ENCODE data around the gene CASP6. TPM values are rescaled to one million over a fixed set of nuclear protein-coding genes. Genes with fewer than 3 reads are reported as not detected.

Gene CASP6
- total RNA-seq, 3 donors from 2014 or later (not counting 1 experiment from before 2014, with no cell fraction given): 3.4 to 6.0 (median 4.8) TPM

- ATAC-seq: no peak
- WGBS (ENCODE audit: insufficient coverage): 96% methylated on average over 2 of the region's 3 CpGs
- Histone ChIP-seq H3K4me3 (ENCODE audit: low read length) (no peak overlapping the region), H3K27me3 (ENCODE audit: control insufficient read depth, insufficient read depth, low read length) (no peaks in the 10 kb centered on the region), H3K9me3 (ENCODE audit: control insufficient read depth, insufficient read depth, low read length) (no peaks in the 10 kb centered on the region), H3K36me3 (ENCODE audit: control insufficient read depth, insufficient read depth, low read length) (peaks cover 22% of the 10 kb centered on the region), H3K4me1 (ENCODE audit: control insufficient read depth, insufficient read depth, low read length) (no peaks in the 10 kb centered on the region), H3K27ac (ENCODE audit: low read length) (no peak overlapping the region)
- H3K27ac Mint-ChIP-seq: no peak overlapping the region
- H3K4me3 Mint-ChIP-seq: no peak overlapping the region
- H3K27me3 Mint-ChIP-seq (ENCODE audit: low read depth in 2 of 2): no peaks in the 10 kb centered on the region
- no peaks in the 10 kb centered on the region for H3K4me1 Mint-ChIP-seq
- no peaks in the 10 kb centered on the region for H3K36me3 Mint-ChIP-seq
- no peak for TF ChIP-seq CTCF (IDR thresholded peaks at IDR 0.05)
- intact Hi-C loops (cut with micrococcal nuclease): no loop called here
- DNase-seq: no peak
- no peaks in the 10 kb centered on the region for H3K9me3 Mint-ChIP-seq
These were observed 40.5 kb downstream of the CASP6 start for GRCh38 chr4:109662771-109663170.

- H3K9me3 ChIP-seq (ENCODE audit: control insufficient read depth, insufficient read depth, low read length): no peaks in the 10 kb centered on the region
- Mint-ChIP-seq H3K27me3 (ENCODE audit: low read depth in 2 of 2) (no peaks in the 10 kb centered on the region), H3K9me3 (no peaks in the 10 kb centered on the region), H3K36me3 (no peaks in the 10 kb centered on the region), H3K4me1 (no peaks in the 10 kb centered on the region), H3K27ac (no peak overlapping the region), H3K4me3 (no peak overlapping the region)
- no peaks in the 10 kb centered on the region for H3K4me1 ChIP-seq (ENCODE audit: control insufficient read depth, insufficient read depth, low read length)
- H3K27me3 ChIP-seq (ENCODE audit: control insufficient read depth, insufficient read depth, low read length): no peaks in the 10 kb centered on the region
- intact Hi-C loops (cut with micrococcal nuclease): no loop called here
- ATAC-seq (no peak), DNase-seq (no peak)
- H3K36me3 ChIP-seq (ENCODE audit: control insufficient read depth, insufficient read depth, low read length): peaks cover 22% of the 10 kb centered on the region
- 90% methylated on average over 2 of the region's 2 CpGs for WGBS (ENCODE audit: insufficient coverage)
- no peak overlapping the region for H3K4me3 ChIP-seq (ENCODE audit: low read length)
- TF ChIP-seq CTCF (IDR thresholded peaks at IDR 0.05): no peak
- H3K27ac ChIP-seq (ENCODE audit: low read length): no peak overlapping the region
These were observed 41.1 kb downstream of the CASP6 start for GRCh38 chr4:109662116-109662515.

GRCh38 chr4:109658871-109659410, 44.3 kb downstream of the CASP6 start:
- intact Hi-C loops (cut with micrococcal nuclease): no loop called here
- Histone ChIP-seq H3K27ac (ENCODE audit: low read length) (no peak overlapping the region), H3K9me3 (ENCODE audit: control insufficient read depth, insufficient read depth, low read length) (no peaks in the 10 kb centered on the region), H3K4me1 (ENCODE audit: control insufficient read depth, insufficient read depth, low read length) (no peaks in the 10 kb centered on the region), H3K4me3 (ENCODE audit: low read length) (no peak overlapping the region), H3K27me3 (ENCODE audit: control insufficient read depth, insufficient read depth, low read length) (no peaks in the 10 kb centered on the region), H3K36me3 (ENCODE audit: control insufficient read depth, insufficient read depth, low read length) (peaks cover 16% of the 10 kb centered on the region)
- no peak overlapping the region for H3K27ac Mint-ChIP-seq
- no peak overlapping the region for H3K4me3 Mint-ChIP-seq
- DNase-seq (peak in 1 of 2 donors; percentile 55), ATAC-seq (no peak)
- WGBS (ENCODE audit: insufficient coverage): 87% methylated on average over 3 of the region's 6 CpGs
- H3K9me3 Mint-ChIP-seq: no peaks in the 10 kb centered on the region
- no peaks in the 10 kb centered on the region for H3K36me3 Mint-ChIP-seq
- no peaks in the 10 kb centered on the region for H3K27me3 Mint-ChIP-seq (ENCODE audit: low read depth in 2 of 2)
- no peak for TF ChIP-seq CTCF (IDR thresholded peaks at IDR 0.05)
- H3K4me1 Mint-ChIP-seq: peaks cover 0 to 12% of the 10 kb centered on the region in 2 donors

GRCh38 chr4:109657854-109658418, 45.3 kb downstream of the CASP6 start:
- Mint-ChIP-seq H3K9me3 (no peaks in the 10 kb centered on the region), H3K27ac (no peak overlapping the region), H3K4me1 (peaks cover 0 to 12% of the 10 kb centered on the region in 2 donors), H3K4me3 (no peak overlapping the region), H3K27me3 (ENCODE audit: low read depth in 2 of 2) (no peaks in the 10 kb centered on the region), H3K36me3 (no peaks in the 10 kb centered on the region)
- no peak for TF ChIP-seq CTCF (IDR thresholded peaks at IDR 0.05)
- Histone ChIP-seq H3K9me3 (ENCODE audit: control insufficient read depth, insufficient read depth, low read length) (peaks cover 3% of the 10 kb centered on the region), H3K36me3 (ENCODE audit: control insufficient read depth, insufficient read depth, low read length) (peaks cover 9% of the 10 kb centered on the region), H3K27me3 (ENCODE audit: control insufficient read depth, insufficient read depth, low read length) (no peaks in the 10 kb centered on the region), H3K27ac (ENCODE audit: low read length) (no peak overlapping the region), H3K4me1 (ENCODE audit: control insufficient read depth, insufficient read depth, low read length) (no peaks in the 10 kb centered on the region), H3K4me3 (ENCODE audit: low read length) (no peak overlapping the region)
- intact Hi-C loops (cut with micrococcal nuclease): no loop called here
- 97% methylated on average over 9 of the region's 9 CpGs for WGBS (ENCODE audit: insufficient coverage)
- ATAC-seq (no peak), DNase-seq (no peak)

All from natural killer cell (primary cell).